Astrocyte (in vitro differentiated cells and primary cell): Measurements from ENCODE around the gene ZNF641. TPM values are rescaled to one million over a fixed set of nuclear protein-coding genes. Genes with fewer than 3 reads are reported as not detected.

Experiments used
- DNase-seq: peaks from one replicate; pipeline ENCODE4 v3.0.0-alpha.2; 2010; ENCODE audit warnings: low read depth
- FAIRE-seq: peaks from 2 replicates; lab custom pipeline; 2011; peaks lifted over from hg19 to GRCh38; lab: Jason Lieb, UNC
- H2AFZ ChIP-seq: 2 replicates; pipeline ENCODE4 v1.6.0; 2012; ENCODE audit warnings: low read depth, low read length, inconsistent platforms
- H3K27ac ChIP-seq: 2 replicates; pipeline ENCODE4 v1.5.1; 2011; ENCODE audit warnings: low read depth, low read length, inconsistent platforms
- H3K27me3 ChIP-seq: 2 replicates; pipeline ENCODE4 v1.6.0; 2011; ENCODE audit warnings: low read length, inconsistent platforms; ENCODE audit not compliant: insufficient read depth
- H3K36me3 ChIP-seq: 2 replicates; pipeline ENCODE4 v1.5.1; 2011; ENCODE audit warnings: low read length, inconsistent platforms; ENCODE audit not compliant: insufficient read depth
- H3K4me1 ChIP-seq: 2 replicates; pipeline ENCODE4 v1.5.1; 2011; ENCODE audit warnings: low read length, inconsistent platforms; ENCODE audit not compliant: insufficient read depth
- H3K4me2 ChIP-seq: 2 replicates; pipeline ENCODE4 v1.6.0; 2012; ENCODE audit warnings: low read length, inconsistent platforms
- H3K4me3 ChIP-seq: 2 replicates; pipeline ENCODE4 v1.5.1; 2011; ENCODE audit warnings: low read depth, mild to moderate bottlenecking, low read length, inconsistent platforms; ENCODE audit not compliant: insufficient read depth
- H3K79me2 ChIP-seq: 2 replicates; pipeline ENCODE4 v1.6.0; 2012; ENCODE audit warnings: mild to moderate bottlenecking, low read length, inconsistent platforms; ENCODE audit not compliant: insufficient read depth
- H3K9ac ChIP-seq: 2 replicates; pipeline ENCODE4 v1.6.0; 2012; ENCODE audit warnings: mild to moderate bottlenecking, low read length, inconsistent platforms
- H3K9me3 ChIP-seq: 2 replicates; pipeline ENCODE4 v1.5.1; 2012; ENCODE audit warnings: low read depth, mild to moderate bottlenecking, low read length, inconsistent platforms; ENCODE audit not compliant: insufficient read depth
- H4K20me1 ChIP-seq: 2 replicates; pipeline ENCODE4 v1.6.0; 2012; ENCODE audit warnings: low read length, inconsistent platforms; ENCODE audit not compliant: insufficient read depth
- H3K27ac Mint-ChIP-seq: one replicate; pipeline ENCODE4 v1.8.0; 2021; ENCODE audit warnings: mild to moderate bottlenecking, mixed read lengths; ENCODE audit not compliant: unreplicated experiment
- H3K27me3 Mint-ChIP-seq: one replicate; pipeline ENCODE4 v1.8.0; 2021; ENCODE audit warnings: low read depth, mixed read lengths; ENCODE audit not compliant: unreplicated experiment
- H3K36me3 Mint-ChIP-seq: one replicate; pipeline ENCODE4 v1.8.0; 2021; ENCODE audit warnings: low read depth, mixed read lengths; ENCODE audit not compliant: unreplicated experiment
- H3K4me1 Mint-ChIP-seq: one replicate; pipeline ENCODE4 v1.8.0; 2021; ENCODE audit warnings: low read depth, mixed read lengths; ENCODE audit not compliant: unreplicated experiment
- H3K4me3 Mint-ChIP-seq: one replicate; pipeline ENCODE4 v1.8.0; 2021; ENCODE audit warnings: mild to moderate bottlenecking, moderate library complexity, mixed read lengths; ENCODE audit not compliant: unreplicated experiment
- H3K9me3 Mint-ChIP-seq: one replicate; pipeline ENCODE4 v1.8.0; 2021; ENCODE audit warnings: mild to moderate bottlenecking, mixed read lengths; ENCODE audit not compliant: unreplicated experiment
- EZH2 ChIP-seq: IDR thresholded peaks from 2 replicates; pipeline ENCODE4 v1.6.1; 2012; ENCODE audit warnings: mild to moderate bottlenecking, low read length, inconsistent platforms; ENCODE audit not compliant: insufficient read depth
- total RNA-seq: library from RNA; stranded (reverse); gene quantifications from 2 replicates; pipeline ENCODE4 v1.2.1, GENCODE V29; 2021
- TF ChIP-seq, protein P1 (sequence below): IDR thresholded peaks from 2 replicates; pipeline ENCODE4 v1.5.1; 2011; ENCODE audit warnings: low read depth, mild to moderate bottlenecking, inconsistent platforms, low read length, moderate library complexity; ENCODE audit not compliant: insufficient read depth

The ZNF641 gene
- total RNA-seq, 1 donor from 2014 or later, result 7.1 TPM

GRCh38 chr12:48342980-48343379 is 7.7 kb downstream of the ZNF641 start:
- Histone ChIP-seq H3K9me3 (no peaks in the 10 kb centered on the region), H3K4me1 (no peaks in the 10 kb centered on the region), H4K20me1 (no peaks in the 10 kb centered on the region), H3K27me3 (no peaks in the 10 kb centered on the region), H3K4me3 (no peak overlapping the region), H3K4me2 (no peak overlapping the region), H3K27ac (no peak overlapping the region), H3K36me3 (peaks cover 20% of the 10 kb centered on the region), H3K9ac (no peak overlapping the region), H2AFZ (no peak overlapping the region), H3K79me2 (no peaks in the 10 kb centered on the region)
- no peak for TF ChIP-seq EZH2
- TF ChIP-seq, protein P1, sequence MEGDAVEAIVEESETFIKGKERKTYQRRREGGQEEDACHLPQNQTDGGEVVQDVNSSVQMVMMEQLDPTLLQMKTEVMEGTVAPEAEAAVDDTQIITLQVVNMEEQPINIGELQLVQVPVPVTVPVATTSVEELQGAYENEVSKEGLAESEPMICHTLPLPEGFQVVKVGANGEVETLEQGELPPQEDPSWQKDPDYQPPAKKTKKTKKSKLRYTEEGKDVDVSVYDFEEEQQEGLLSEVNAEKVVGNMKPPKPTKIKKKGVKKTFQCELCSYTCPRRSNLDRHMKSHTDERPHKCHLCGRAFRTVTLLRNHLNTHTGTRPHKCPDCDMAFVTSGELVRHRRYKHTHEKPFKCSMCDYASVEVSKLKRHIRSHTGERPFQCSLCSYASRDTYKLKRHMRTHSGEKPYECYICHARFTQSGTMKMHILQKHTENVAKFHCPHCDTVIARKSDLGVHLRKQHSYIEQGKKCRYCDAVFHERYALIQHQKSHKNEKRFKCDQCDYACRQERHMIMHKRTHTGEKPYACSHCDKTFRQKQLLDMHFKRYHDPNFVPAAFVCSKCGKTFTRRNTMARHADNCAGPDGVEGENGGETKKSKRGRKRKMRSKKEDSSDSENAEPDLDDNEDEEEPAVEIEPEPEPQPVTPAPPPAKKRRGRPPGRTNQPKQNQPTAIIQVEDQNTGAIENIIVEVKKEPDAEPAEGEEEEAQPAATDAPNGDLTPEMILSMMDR, result no peak
- Mint-ChIP-seq H3K4me1 (no peaks in the 10 kb centered on the region), H3K9me3 (peaks cover 3% of the 10 kb centered on the region), H3K36me3 (peaks cover 39% of the 10 kb centered on the region), H3K27me3 (no peaks in the 10 kb centered on the region), H3K4me3 (no peak overlapping the region), H3K27ac (no peak overlapping the region)
- DNase-seq (no peak), FAIRE-seq (no peak)

DNA sequence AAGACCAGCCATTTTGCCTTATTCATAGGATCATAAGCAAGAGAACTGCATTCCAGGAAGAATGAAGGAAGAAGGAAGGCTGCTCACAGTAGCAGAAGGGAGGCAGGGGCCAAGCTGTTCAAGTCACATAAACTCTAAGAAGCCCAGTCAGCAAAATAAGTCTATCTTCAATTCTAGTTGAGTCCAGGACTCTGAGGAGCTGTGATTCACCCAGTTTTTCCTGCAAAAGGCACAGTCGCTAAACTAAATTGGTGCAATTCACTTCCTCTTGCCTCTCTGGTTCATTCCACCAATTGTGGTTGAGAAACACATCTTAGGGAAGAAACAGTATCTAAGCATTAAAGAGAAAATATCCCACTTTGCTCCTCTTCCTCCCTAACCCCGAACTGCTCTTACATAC is 9.8 kb downstream of the ZNF641 start:
- Histone ChIP-seq H3K27ac (no peak overlapping the region), H3K4me2 (no peak overlapping the region), H2AFZ (no peak overlapping the region), H4K20me1 (no peaks in the 10 kb centered on the region), H3K9me3 (no peaks in the 10 kb centered on the region), H3K4me3 (no peak overlapping the region), H3K36me3 (peaks cover 12% of the 10 kb centered on the region), H3K4me1 (no peaks in the 10 kb centered on the region), H3K27me3 (no peaks in the 10 kb centered on the region), H3K79me2 (no peaks in the 10 kb centered on the region), H3K9ac (no peak overlapping the region)
- no peak overlapping the region for H3K4me3 Mint-ChIP-seq
- H3K9me3 Mint-ChIP-seq, result no peaks in the 10 kb centered on the region
- no peak for FAIRE-seq
- no peaks in the 10 kb centered on the region for H3K4me1 Mint-ChIP-seq
- H3K27me3 Mint-ChIP-seq, result no peaks in the 10 kb centered on the region
- peaks cover 29% of the 10 kb centered on the region for H3K36me3 Mint-ChIP-seq
- H3K27ac Mint-ChIP-seq, result no peak overlapping the region
- no peak for TF ChIP-seq EZH2
- TF ChIP-seq, protein P1, result no peak
- no peak for DNase-seq

GRCh38 chr12:48339442-48340117 is 11.1 kb downstream of the ZNF641 start:
- Mint-ChIP-seq H3K27ac (no peak overlapping the region), H3K9me3 (peaks cover 3% of the 10 kb centered on the region), H3K4me3 (no peak overlapping the region), H3K4me1 (no peaks in the 10 kb centered on the region), H3K36me3 (peaks cover 20% of the 10 kb centered on the region), H3K27me3 (no peaks in the 10 kb centered on the region)
- H3K27ac ChIP-seq, result no peak overlapping the region
- no peaks in the 10 kb centered on the region for H4K20me1 ChIP-seq
- H3K9me3 ChIP-seq, result no peaks in the 10 kb centered on the region
- no peaks in the 10 kb centered on the region for H3K4me1 ChIP-seq
- DNase-seq (no peak), FAIRE-seq (no peak)
- no peak for TF ChIP-seq EZH2
- TF ChIP-seq, protein P1, result no peak
- H3K79me2 ChIP-seq, result no peaks in the 10 kb centered on the region
- H3K27me3 ChIP-seq, result no peaks in the 10 kb centered on the region
- no peak overlapping the region for H3K9ac ChIP-seq
- H3K4me3 ChIP-seq, result no peak overlapping the region
- H3K4me2 ChIP-seq, result no peak overlapping the region
- peaks cover 12% of the 10 kb centered on the region for H3K36me3 ChIP-seq
- H2AFZ ChIP-seq, result no peak overlapping the region
